Adrenal gland (tissue), 5 donors: ENCODE measurements around the gene GOLGA6L1.
"Not testable (repeated sequence)": the region's sequence is repeated elsewhere in the genome, so short reads cannot be mapped to it uniquely, and the experiment has no call there.

Experiments used
- POLR2A ChIP-seq, 2 donors: fragments of 450-650 bp; IDR thresholded peaks; one replicate each; pipeline ENCODE4 v1.6.1; 2017; ENCODE audit warnings: antibody characterized with exemption in 2 of 2, mild to moderate bottlenecking in 2 of 2, moderate library complexity in 1 of 2
- TF ChIP-seq, protein P1 (sequence below), 6 experiments: fragments of 450-650 bp in 4 of 6; fragments of 200-600 bp in 2 of 6; sonication (generic) in 1 of 6; IDR thresholded peaks; 1 replicate in 5 of 6; 2 replicates in 1 of 6; pipeline versions ENCODE4 v1.5.1 to v1.8.0; 2016 to 2021; ENCODE audit warnings: antibody characterized with exemption in 6 of 6, mild to moderate bottlenecking in 2 of 6, moderate library complexity in 1 of 6
- donor health status: DM: no; HTN: no; CAD: no.

DNA sequence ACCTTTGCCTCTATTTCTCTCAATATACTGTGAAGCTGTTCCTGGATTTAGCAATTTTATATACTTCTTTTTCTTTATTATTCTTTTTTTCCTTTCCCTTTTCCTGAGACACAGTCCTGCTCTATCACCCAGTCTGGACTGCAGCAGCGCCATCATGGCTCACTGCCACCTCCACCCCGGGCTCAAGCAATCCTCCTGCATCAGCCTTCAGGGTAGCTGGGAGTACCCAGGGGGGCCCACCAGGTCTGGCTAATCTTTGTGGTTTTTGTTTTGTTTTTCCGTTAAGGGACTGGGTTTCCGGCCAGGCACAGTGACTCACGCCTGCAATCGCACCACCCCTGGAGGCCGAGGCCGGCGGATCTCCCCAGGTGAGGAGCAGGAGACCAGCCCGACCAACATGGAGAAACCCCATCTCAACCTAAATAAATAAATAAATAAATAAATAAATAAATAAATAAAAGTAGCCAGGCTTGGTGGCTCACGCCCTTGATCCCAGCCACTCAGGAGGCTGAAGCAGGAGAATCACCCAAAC is 38.1 kb upstream of the GOLGA6L1 start:
- not testable (repeated sequence) for TF ChIP-seq POLR2A (IDR thresholded peaks at IDR 0.05)
- TF ChIP-seq, protein P1, sequence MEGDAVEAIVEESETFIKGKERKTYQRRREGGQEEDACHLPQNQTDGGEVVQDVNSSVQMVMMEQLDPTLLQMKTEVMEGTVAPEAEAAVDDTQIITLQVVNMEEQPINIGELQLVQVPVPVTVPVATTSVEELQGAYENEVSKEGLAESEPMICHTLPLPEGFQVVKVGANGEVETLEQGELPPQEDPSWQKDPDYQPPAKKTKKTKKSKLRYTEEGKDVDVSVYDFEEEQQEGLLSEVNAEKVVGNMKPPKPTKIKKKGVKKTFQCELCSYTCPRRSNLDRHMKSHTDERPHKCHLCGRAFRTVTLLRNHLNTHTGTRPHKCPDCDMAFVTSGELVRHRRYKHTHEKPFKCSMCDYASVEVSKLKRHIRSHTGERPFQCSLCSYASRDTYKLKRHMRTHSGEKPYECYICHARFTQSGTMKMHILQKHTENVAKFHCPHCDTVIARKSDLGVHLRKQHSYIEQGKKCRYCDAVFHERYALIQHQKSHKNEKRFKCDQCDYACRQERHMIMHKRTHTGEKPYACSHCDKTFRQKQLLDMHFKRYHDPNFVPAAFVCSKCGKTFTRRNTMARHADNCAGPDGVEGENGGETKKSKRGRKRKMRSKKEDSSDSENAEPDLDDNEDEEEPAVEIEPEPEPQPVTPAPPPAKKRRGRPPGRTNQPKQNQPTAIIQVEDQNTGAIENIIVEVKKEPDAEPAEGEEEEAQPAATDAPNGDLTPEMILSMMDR (IDR thresholded peaks at IDR 0.05) = not testable (repeated sequence)
